ENCODE data around the gene SORBS2.

Gene SORBS2

DNA sequence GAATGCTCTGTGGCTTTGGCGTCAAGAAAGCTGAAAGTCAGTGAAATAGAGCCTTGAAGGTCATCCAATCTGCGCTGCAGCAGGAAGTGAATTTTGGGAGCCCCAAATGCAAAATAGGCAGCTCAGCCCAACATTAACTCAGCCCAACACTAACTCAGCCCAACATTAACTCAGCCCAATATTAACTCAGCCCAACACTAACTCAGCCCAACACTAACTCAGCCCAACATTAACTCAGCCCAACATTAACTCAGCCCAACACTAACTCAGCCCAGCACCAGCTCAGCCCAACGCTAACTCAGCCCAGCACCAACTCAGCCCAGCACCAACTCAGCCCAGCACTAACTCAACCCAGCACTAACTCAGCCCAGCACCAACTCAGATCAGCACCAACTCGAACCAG lies 71.5 kb downstream of the SORBS2 start:
- no peak for DNase-seq (ENCODE audit: low read depth in 2 of 3, low spot score in 2 of 3)

DNA sequence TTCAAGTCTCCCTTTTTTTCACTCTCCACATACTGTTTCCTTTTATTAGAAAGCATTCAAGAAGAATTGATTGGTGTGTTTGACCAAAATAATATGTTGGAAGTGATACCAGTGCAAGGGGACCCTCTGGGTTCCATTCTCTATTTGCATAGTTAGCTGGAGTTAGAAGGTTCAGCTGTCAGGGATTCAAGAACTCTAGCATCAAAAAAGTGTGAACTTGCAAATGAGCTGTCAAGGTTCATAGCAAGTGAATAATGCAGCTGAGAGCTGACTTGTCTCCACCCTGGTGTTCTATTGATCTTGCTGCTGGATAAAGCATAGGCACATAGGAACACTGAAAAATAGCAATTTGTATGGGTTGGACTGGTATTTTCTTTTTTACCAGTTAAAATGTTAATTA lies 73.2 kb downstream of the SORBS2 start:
- no peak for DNase-seq (ENCODE audit: low read depth in 2 of 3, low spot score in 2 of 3)

DNA sequence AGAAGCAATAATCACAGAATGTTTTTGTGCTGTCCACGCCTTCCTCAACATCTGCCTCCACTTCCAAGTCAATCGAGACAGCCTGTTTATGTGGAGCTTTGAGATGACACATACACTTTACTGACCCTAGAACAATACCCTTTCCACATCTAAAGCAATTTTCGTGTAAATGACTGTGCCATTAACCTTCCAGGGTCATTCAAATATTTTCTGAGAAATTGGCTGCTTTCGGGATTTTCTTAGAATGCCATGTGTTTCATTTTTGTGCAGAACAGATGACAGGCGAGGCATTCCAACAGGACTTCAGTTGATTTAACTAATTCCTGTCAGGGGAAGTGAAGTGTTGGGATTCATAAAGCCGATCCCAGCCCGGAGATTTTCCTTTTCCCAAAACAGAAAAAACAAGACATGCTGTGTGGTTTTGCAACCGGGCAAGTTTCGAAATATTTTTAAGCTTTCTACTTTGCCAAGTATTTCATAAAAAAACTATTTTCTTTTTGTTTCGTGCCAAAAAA lies 73.9 kb downstream of the SORBS2 start:
- DNase-seq (ENCODE audit: low read depth in 2 of 3, low spot score in 2 of 3) = no peak

DNA sequence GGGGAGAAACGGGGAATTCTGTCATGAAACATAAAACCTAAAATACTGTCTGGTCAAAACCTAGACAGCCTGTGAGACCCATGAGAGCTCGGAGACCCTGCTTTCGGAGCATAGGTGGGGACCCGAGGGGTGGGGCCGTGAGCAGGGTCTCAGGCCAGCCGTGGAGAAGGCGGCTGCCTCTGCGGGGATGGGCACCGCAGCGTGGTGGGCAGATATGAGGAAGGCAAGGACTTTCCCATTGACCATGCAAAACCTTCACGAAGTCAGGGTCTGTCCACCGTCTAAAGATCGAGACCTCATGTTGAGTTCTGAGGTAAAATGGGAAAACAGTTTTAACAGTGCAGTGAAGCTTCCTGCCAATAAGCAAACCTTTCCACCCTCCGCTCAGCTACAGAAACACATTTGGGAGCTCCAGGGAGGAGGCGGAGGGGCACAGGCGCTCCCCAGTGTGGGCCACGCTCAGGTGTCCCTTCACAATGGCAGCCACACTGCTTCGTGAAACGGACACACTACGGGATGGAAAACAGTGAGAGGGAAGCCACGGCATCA lies 74.4 kb downstream of the SORBS2 start:
- no peak for DNase-seq (ENCODE audit: low read depth in 2 of 3, low spot score in 2 of 3)

DNA sequence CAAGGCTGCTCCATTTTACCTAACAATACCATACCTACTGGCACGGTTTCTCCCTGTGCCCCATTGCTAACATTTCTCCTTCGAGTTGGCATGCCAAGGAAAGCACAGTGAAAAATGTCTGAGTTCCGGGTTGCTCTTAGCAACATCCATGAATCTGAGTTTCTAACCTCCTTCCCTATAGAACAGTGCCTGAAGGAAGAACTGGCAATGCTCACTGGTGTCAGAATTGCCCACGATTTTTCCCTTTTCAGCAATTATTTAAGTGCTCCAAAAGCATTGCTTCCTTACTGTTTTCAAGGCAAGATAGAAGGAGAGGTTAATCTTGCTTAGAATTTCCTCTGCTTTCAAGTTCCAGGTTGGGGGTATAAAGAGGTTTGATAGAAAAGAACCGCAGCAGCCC lies 75.1 kb downstream of the SORBS2 start:
- DNase-seq (ENCODE audit: low read depth in 2 of 3, low spot score in 2 of 3) = no peak

DNA sequence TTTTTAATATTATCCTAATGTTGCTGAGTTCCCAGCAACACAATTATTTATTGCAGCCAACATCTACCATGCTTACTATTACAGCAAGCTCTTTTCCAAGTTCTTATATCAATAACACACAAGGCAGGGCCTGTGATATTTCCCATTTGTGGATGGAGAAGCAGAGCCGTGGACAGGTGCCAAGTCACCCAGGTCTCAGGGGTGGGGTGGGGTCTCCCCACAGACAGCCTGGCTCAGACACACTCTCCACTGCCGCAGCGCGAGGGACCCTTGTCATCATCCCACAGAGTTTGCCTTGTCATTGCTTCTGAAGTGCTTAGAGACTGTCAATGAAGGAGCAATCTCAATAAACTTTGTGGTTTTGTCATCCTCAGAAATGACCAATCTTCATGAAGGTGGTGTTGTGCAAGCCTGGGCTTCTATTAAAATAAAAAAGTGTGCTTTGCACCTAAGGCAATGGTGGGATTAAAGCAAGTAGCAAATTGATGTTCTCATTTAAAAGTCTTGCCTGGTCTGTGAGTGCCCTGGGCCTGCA lies 76.1 kb downstream of the SORBS2 start:
- no peak for DNase-seq (ENCODE audit: low read depth in 2 of 3, low spot score in 2 of 3)

DNA sequence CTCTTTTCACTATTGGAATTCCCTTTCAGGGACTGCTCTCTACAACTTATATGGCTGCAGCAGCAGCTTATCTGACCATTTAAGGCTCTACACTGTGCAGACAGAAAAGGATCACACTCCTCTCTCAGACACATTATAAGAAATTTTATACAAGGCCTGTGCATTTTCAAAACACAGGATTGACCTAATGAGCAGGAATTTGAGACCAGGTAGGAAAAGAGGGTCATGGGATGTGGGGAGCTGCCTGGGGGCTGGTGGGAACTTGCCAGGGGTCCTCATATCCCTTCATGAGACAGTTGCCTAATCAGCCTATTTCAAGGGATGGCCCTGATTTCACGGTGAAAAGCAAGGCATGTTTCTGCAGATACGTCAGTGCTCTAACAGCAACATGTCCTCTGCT lies 77.1 kb downstream of the SORBS2 start:
- DNase-seq (ENCODE audit: low read depth in 2 of 3, low spot score in 2 of 3) = no peak

DNA sequence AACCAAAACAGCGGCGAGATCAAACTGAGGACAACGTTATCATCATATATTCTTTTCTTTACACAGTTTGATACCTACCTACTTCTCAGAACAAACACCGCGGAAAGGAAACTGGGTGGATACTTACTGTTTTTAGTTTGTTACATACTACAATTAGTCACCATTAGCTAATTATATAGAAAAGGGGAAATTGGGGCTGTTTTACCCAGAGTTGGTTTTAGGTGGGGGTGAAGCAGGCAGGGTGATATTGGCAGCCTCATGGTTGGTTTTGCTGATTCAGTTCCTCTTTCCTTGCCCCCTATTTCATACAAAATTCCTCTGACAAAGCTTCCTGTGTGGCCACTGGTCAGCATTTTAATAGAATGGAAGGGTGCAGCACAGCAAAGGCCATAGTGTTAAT lies 77.8 kb downstream of the SORBS2 start:
- no peak for DNase-seq (ENCODE audit: low read depth in 2 of 3, low spot score in 2 of 3)

DNA sequence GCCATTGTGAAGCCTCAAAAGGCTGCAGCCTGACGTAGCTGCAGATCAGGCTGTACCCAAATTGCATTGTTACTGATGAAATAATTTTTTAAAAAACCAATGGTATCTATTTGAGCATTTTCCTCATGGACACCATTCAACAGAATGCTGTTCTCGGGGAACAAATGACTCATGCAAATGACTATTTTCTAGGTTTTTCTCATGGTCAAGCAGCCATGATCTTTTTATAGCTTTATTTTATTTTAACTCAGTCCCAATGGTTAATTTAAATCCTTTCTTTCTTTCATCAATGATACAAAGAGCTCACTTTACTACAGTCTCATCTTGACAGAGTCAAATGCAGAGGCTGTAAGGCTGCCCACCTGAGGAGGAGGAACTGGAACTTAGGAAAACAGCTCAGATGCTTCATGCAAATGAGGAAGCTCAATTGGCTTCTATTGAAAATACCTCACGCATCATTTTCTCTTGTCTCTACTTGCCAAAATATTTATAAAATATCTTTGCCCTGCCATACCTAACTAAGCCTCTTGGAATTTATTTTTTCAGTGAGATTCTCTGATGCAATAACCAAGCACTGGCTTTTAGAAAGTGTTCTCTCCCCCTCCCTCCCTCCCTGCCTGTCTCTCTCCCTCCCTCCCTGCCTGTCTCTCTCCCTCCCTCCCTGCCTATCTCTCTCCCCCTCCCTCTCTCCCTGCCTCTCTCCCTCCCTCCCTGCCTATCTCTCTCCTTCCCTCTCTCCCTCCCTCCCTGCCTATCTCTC lies 81.0 kb downstream of the SORBS2 start:
- DNase-seq (ENCODE audit: low read depth in 2 of 3, low spot score in 2 of 3) = no peak

DNA sequence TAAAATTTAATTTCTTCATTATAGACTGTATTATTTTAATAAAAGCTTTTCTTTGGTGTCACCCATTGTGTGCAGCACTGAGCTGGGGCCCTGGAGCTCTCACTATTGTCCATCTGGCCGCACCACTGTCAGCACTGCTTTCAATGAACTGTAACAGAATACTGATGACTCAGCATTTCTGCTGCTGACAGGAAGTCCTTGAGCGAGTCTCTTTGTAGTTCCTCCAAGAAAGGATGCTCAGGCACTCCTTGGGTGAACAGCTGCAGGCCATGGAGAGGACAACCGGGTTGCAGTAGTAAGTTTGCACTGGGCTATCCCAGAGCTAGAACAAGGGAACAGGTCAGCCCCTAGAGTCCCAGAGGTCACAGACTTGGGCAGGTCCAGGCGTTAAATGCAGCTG lies 81.6 kb downstream of the SORBS2 start:
- no peak for DNase-seq (ENCODE audit: low read depth in 2 of 3, low spot score in 2 of 3)

DNA sequence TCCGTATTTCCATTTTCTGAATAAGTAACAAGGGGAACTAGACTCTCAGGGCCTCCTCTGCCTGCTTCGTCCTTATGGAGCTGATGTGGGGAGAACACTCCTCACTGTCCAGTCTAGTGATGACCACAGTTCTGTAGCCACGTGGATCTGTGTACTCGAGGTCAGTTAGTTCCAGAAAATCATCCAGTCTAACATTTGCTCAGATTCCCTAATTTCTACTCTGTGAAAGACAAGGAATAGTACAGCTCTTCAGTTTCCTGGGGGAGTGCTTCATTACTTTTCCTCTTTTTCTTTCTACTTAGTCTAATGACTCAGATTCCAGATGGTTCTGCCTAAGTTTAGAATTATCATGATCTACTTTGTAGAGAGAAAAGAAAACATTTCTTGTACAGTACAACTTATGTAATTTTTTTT lies 82.6 kb downstream of the SORBS2 start:
- no peak for DNase-seq (ENCODE audit: low read depth in 2 of 3, low spot score in 2 of 3)

DNA sequence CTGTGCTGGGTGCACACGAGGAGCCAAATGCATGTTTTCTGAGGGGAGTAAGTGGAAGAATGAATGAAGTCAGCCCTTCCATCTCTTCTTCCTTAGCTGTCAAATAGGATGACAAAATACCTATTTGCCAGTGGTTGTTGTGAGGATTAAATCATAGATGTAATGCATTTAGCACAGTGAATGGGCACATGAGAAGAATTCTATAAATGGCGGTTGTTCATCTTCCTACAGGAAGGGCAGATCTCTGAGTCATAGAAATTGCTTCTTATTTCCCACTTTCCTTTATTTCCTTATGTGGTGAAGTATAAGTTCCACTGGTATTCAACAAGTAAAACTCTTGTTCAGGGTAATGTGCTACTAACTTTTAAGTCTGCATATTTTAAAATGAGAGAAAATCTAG lies 83.1 kb downstream of the SORBS2 start:
- DNase-seq (ENCODE audit: low read depth in 2 of 3, low spot score in 2 of 3) = no peak

DNA sequence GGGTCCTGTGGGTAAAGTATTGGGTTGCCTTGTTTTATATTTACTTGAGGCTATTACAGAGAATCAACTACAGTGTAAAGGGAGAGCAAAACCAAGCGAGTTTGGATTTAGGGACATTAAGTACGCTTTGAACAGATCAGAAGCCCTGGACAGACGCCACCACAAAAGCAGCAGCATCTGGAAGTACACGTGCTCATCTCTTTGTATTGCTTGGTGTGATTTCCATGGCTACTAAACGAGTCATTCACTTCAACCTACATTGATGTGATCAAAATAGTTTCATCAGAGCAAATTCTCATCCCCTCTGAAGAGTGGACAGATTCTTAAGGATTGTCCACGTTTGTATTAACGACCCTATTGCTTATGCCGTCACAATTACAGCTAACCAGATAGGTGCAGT lies 85.1 kb downstream of the SORBS2 start:
- DNase-seq (ENCODE audit: low read depth in 2 of 3, low spot score in 2 of 3) = no peak

DNA sequence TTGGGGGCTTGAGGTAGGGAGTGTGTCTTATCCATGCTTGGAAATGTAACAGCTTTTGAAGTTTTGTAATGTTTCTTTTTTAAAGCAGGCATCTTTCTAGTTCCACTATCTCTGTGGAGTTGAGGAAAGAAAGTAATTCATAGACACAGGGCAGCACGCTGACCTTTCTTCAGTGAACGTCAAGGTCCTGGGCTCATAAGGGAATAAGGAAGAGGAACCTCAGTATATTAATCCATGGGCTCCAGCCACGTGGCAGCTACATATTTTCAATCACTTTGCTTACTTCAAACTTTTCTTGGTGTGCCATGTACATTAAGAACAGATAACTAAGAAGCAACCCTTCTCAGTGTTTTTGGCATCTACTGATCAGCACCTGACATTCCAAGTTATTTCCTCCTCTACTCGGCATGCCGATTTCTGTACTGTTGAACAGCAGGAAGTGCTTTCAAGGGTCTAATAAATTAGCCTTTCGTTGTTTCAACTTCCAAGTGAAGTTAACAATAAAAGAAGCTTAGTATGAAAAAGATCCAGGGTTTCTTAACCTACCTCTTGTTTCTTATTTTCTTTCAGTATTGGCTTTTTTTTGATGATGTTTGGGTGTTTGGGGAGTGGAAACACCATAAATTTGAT lies 88.2 kb downstream of the SORBS2 start:
- DNase-seq (ENCODE audit: low read depth in 2 of 3, low spot score in 2 of 3) = no peak

DNA sequence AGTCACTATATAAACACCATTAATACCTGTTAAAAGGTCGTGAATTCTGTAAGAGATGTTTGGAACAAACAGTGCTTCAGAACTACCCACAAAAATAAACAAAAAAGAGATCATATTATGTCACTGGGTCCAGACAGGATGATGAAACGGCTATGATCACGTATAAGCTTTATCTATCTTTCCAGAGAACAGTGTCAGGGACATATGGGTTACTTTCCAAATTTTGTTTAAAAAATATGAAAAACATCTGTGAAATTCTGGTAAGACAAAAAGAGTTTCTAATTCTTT lies 90.0 kb downstream of the SORBS2 start:
- DNase-seq (ENCODE audit: low read depth in 2 of 3, low spot score in 2 of 3) = no peak

DNA sequence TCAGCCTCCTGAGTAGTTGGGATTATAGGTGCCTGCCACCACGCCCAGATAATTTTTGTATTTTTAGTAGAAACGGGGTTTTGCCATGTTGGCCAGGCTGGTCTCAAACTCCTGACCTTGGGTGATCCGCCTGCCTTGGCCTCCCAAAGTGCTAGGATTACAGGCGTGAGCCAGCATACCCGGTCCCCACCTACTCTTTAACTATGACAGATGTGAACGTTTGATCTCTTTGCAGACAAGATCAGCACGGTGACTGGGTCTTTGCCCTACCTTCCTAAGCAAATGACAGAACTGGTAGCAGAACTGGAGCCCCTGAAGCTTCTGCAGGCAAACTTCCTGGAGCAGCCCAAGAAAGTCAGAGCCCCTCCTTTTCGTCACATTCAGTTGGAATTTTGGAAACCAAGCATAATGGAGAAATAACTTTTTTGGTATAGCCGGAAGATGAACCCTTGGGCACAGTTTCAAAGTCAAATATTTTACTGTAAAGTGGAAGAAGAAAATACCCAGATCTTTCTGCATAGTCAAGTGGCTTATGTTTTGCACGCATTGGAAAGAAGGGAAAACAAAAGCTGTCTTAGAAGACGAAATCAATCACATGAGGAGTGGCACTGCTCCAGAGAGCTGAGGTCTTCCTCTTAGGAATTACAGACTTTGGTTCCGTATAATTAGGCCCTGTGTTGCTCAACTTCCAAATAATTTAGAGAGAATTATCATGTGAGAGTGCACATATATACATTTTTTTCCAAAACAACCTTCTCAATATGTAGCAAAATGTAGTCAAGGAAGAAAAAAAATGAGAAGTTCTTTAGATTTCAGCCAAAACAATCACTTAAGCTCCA lies 90.6 kb downstream of the SORBS2 start:
- no peak for DNase-seq (ENCODE audit: low read depth in 2 of 3, low spot score in 2 of 3)

DNA sequence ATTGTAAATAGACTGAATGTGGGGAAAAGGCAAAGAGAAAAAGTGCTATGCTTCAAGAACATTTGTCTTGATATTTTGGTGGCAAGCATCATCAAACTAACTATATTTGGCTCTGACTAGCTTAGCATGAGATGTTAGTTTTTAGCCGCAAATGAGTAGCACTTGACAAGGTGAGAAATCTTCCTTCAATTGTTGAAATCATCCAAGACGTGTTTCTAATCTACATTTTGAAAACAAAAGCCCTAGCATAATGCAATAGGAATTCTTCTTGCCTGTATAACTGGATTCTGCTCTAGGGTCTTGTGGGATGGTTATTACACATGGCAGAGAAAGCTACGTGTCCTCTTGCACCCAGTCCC lies 92.5 kb downstream of the SORBS2 start:
- DNase-seq (ENCODE audit: low read depth in 2 of 3, low spot score in 2 of 3) = no peak

DNA sequence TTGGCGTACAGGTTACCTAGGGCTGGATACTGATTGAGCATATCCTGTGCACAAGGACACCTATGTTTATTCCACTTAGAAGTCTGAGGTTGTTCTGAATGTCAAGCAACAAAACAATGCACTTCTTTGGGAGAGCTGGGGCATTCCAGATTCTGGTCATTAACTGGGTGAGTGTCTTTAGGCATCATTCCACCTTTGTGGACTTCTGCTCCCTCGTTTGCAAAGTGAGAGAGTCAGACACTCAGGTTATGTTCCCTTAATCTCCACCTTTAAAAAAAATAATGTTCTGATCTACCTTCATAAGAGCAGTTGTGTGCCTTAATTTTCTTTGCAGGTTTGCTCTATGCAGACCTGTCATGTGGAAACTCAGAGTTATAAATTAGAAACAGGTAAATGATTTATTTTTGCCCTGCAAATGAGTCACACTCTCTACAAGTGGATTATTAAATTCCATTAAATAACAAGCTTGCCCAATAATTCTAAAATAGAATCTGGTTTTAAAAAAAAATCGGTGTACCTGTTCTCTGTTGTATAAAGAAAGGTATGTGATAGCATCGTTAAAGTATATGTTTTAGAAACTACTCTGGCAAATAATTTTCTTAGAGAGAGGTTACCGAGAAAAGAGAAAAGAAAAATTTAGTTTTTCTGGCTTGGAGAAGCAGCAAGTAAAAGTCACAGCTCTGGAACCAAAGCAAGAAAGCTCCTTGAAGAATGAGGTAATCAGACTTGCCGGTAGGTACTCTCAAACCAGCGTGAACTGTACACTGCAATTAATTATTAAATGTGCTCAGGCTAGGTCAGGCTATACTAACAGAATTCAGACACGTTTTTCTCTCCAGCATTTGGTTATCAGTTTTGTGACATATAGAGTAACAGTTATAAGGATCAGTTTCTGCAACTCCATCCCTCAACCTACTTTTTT lies 93.2 kb downstream of the SORBS2 start:
- no peak for DNase-seq (ENCODE audit: low read depth in 2 of 3, low spot score in 2 of 3)

DNA sequence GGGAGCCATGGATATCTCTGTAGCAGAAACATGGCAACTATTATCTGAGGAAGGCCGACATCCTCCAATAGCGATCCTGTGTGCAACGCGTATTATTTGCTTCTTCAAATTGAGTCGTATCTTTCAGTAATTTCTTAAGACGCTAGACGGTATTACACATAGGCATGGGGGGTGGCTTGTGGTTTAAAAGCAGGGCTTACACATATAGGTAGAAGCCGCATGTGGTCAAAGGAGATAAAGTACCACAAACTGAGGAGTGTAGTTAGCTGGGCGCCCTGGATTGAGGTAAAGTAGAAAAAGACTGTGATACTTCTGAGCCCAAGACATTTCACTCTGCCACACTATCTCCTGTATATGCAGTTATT lies 94.6 kb downstream of the SORBS2 start:
- DNase-seq (ENCODE audit: low read depth in 2 of 3, low spot score in 2 of 3) = no peak

DNA sequence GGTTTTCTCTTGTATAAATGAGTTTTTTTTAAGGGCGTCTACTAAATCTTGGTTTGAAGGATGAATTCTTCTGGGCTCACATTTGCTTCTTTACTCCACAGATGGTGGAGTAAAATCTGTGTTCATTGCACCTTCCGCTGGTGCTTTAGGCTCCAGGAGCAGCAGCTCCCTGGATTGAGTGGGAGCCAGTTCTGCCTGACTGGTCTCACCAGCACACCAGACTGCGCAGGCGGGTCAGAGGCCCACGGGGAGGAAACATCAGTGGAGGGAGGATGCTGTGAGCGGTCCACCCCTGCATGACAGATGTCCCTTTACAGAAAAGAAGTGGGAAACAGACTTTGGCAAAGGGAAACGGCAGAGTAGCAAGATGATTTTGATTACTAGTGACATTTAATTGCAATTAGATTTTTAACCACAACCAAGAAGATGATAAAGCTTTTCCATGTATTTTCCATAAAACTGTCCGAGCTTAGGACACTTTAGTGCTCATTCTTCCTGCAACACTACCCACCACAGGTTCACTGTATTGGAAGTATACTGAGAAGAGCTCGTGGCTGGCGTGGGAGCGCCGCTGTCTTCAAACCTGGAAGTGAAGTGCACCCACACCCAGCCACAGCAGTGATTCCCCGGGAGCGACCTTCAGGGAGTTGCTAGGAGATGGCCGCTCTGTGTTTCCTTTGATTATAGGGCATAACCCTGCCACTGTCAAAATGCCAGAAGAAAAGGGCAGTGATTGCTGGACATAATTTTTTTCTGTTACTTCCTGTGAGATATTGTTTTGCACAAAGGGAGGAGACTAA lies 95.2 kb downstream of the SORBS2 start:
- DNase-seq (ENCODE audit: low read depth in 2 of 3, low spot score in 2 of 3) = no peak

Measured in activated CD8-positive, alpha-beta memory T cell treated with anti-CD3 and anti-CD28 coated beads for 48 hours (primary cell).